Effector memory CD4-positive, alpha-beta T cell (primary cell): ENCODE results near the gene SLC27A3.

ENCODE experiments used
- DNase-seq, 3 donors: peaks; one replicate each; pipeline ENCODE4 v3.0.0-alpha.2; 2020
- H3K27ac ChIP-seq: 2 replicates; pipeline ENCODE4 v1.7.0; 2013; ENCODE audit warnings: mild to moderate bottlenecking, low read length, moderate library complexity; ENCODE audit not compliant: insufficient read depth, poor library complexity, severe bottlenecking
- H3K27me3 ChIP-seq: replicated peaks from 2 replicates; pipeline ENCODE4 v1.7.0; 2013; ENCODE audit warnings: mild to moderate bottlenecking, low read length; ENCODE audit not compliant: insufficient read depth, control insufficient read depth, poor library complexity, severe bottlenecking
- H3K36me3 ChIP-seq: 2 replicates; pipeline ENCODE4 v1.7.0; 2013; ENCODE audit warnings: mild to moderate bottlenecking, low read length, moderate library complexity; ENCODE audit not compliant: control insufficient read depth, insufficient read depth
- H3K4me1 ChIP-seq: 2 replicates; pipeline ENCODE4 v1.7.0; 2013; ENCODE audit warnings: low read length, mild to moderate bottlenecking; ENCODE audit not compliant: control insufficient read depth, insufficient read depth, poor library complexity, severe bottlenecking
- H3K4me3 ChIP-seq: 2 replicates; pipeline ENCODE4 v1.7.0; 2013; ENCODE audit warnings: low read length, low read depth, mild to moderate bottlenecking; ENCODE audit not compliant: insufficient read depth, poor library complexity, severe bottlenecking
- H3K9me3 ChIP-seq: 2 replicates; pipeline ENCODE4 v1.7.0; 2013; ENCODE audit warnings: mild to moderate bottlenecking, low read length, moderate library complexity; ENCODE audit not compliant: control insufficient read depth

The SLC27A3 gene

DNA sequence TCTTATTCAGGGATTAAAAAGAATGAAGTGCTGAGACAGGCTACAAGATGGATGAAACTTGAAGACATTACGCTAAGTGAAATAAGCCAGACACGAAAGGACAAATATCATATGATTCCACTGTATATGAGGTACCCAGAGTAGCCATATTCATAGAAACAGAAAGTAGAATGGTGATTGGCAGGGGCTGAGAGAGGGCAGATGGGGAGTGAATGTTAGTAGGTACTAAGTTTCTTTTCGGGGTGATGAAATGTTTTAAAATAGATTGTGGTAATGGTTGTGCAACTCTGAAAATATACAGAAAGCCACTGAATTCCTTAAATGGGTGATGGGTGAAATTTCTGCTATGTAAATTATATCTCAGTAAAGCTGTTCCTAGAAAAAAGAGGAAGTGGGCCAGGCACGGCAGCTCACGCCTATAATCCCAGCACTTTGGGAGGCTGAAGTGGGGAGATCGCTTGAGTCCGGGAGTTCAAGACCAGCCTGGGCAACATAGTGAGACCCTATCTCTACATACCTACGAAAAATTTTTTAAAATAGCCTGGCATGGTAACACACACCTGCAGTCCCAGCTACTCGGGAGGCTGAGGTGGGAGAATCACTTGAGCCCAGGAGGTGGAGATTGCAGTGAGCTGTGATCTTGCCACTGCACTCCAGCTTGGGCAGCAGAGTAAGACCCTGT, 15.9 kb downstream of the SLC27A3 start:
- H3K36me3 ChIP-seq: no peaks in the 10 kb centered on the region
- no peak for DNase-seq
- no peaks in the 10 kb centered on the region for H3K4me1 ChIP-seq
- no peaks in the 10 kb centered on the region for H3K27me3 ChIP-seq
- H3K9me3 ChIP-seq: no peaks in the 10 kb centered on the region
- H3K4me3 ChIP-seq: no peak overlapping the region
- no peak overlapping the region for H3K27ac ChIP-seq

DNA sequence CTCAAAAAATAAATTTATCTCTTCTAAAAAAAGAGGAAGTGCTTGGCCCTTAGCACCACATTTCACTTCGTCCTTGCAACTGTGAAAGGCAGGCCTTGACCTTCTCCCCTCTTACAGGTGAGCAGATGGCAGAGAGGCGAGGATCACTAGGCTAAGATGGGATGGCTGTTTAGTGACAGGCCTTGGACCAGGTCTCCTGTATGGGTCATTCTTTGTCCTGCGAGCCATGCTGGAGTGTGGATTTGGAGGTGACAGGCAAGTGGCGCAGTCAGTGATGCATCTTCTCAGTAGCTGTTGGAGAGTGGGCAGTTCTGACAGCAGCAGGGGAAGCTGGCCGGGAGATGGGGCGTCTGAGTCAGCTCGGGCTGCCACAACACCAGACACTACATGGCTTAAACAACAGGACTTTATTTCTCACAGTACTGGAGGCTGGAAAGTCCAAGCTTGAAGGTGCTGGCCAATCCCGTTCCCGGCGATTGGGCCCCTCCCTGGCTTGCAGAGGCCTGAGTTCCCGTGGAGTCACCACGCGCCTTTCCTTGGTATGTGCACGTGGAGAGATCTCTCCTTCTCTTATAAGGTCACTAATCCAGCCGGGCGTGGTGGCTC, 16.5 kb downstream of the SLC27A3 start:
- Histone ChIP-seq H3K27ac (no peak overlapping the region), H3K36me3 (no peaks in the 10 kb centered on the region), H3K27me3 (no peaks in the 10 kb centered on the region), H3K9me3 (no peaks in the 10 kb centered on the region), H3K4me3 (no peak overlapping the region), H3K4me1 (no peaks in the 10 kb centered on the region)
- no peak for DNase-seq

DNA sequence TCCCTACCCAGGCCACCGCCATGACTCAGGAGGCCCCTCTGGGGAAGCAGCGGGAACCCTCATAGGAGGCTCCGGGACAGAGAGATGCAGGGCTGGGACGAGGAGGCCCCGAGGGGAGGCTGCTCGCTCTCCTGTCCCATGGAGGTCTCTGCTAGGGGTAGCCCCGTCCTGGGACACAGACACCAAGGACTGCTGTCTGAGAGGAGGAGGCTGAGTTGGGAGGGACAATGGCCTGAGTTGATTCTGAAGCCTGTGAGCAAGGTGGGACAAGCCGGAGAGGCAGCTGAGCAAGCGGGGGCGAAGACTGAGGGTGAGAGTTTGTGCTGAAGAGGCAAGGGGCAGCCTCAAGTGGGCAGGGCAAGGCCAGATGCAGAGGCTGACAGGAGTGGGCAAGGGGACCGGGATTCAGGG, 17.4 kb downstream of the SLC27A3 start:
- H3K4me3 ChIP-seq: no peak overlapping the region
- H3K9me3 ChIP-seq: no peaks in the 10 kb centered on the region
- no peaks in the 10 kb centered on the region for H3K27me3 ChIP-seq
- no peaks in the 10 kb centered on the region for H3K36me3 ChIP-seq
- no peaks in the 10 kb centered on the region for H3K4me1 ChIP-seq
- no peak overlapping the region for H3K27ac ChIP-seq
- no peak for DNase-seq

DNA sequence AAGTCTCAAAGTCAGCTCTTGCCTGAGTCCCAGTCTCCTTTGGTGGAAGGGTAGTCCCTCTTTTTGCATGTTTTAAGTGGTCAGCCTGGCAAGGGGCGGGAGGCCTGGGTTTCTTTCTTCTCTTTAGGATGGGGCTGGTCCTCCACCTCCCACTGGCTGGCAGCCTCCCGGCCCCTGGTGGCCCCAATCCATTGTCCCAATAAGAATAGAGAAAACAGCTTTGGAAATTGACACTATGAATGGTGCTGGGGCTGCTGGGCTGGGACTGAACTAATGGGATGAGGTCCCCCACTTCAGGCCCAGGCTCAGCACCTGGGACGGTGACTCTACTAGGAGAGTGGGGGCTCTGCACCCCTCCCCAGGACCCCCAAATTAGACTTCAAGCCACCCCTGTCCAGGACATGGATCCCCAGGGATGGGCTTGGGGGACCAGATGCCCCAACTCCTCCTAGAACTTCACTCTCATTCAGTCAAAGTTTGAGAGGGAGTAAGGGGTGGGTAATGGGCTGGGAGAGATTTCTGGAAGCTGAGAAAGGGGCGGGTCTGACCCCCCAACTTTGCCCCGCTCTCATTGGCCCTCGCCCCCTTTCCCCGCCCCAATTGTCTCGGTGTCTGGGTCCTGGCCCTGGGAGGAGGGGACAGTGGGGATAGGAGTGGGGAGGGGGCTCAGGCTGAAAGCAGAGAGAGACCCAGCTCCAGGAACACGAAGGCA, 18.2 kb downstream of the SLC27A3 start:
- H3K9me3 ChIP-seq: no peaks in the 10 kb centered on the region
- H3K27me3 ChIP-seq: no peaks in the 10 kb centered on the region
- no peaks in the 10 kb centered on the region for H3K36me3 ChIP-seq
- DNase-seq: no peak
- H3K4me1 ChIP-seq: no peaks in the 10 kb centered on the region
- H3K4me3 ChIP-seq: no peak overlapping the region
- H3K27ac ChIP-seq: no peak overlapping the region

DNA sequence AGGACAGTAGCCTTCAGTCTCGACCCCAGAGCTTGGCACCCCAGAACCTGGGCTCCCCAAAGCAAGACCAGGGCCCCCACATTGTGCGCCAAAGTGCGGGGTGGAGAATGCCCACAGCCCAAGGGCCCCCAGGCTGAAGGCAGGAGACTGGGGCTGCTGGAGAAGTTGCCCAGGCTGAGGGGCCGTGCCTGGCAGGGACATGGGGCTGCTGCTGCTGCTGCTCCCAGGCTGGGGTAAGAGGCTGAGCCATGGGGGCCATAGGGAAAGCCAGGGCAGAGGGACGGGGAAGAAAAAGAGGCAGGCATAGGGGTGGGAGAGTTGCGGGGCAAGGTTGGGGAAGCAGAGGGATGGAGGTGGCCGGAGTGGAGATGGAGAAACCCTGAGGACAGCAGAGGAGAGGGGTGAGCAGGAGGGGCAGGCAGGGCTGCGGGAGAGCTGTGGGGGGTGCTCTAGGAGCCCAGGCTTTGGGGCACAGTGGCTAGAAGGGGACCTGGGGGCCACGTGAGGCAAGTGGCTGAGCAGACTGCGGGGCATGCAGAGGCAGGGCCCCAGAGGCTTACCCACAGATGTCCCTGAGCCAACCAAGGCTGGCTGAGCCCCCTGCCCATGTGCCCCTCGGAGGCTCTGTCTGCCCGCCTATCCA, 18.9 kb downstream of the SLC27A3 start:
- Histone ChIP-seq H3K36me3 (no peaks in the 10 kb centered on the region), H3K4me1 (no peaks in the 10 kb centered on the region), H3K27ac (no peak overlapping the region), H3K9me3 (no peaks in the 10 kb centered on the region), H3K27me3 (no peaks in the 10 kb centered on the region), H3K4me3 (no peak overlapping the region)
- DNase-seq: no peak

DNA sequence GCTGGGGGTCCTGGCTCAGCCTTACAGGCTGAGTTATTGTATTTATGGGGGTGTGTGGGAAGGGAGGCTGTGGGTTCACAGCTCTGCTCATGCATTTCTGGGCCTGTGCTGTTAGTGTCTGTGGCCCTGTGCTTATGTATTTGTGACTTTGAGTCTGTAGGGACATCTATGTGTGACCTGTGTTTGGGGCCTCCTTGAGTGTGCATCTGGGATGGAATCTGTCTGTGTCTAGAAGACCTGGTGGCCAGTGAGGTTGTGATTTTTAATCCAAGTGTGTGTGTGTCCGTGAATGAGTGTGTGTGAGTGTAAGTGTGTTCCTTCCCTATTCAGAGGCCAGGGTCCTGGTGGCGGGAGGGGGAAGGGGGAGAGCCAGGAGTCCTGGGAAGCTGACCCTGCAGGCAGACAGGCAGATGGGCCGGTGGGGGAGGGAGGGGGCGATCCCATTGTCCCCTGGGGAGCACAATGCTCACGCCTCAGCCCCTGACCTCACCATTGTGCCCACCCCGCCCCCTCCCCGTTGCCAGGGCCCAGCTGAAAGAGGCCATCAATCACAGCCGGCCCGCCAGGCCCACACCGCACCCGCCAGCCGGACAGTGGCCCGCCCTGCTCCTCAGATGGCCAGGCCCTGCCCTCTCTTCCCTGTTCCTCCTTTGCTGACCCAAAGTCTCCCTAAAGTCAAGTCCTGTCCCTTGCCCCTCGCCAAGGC, 19.6 kb downstream of the SLC27A3 start:
- no peak overlapping the region for H3K27ac ChIP-seq
- no peak for DNase-seq
- no peaks in the 10 kb centered on the region for H3K9me3 ChIP-seq
- no peaks in the 10 kb centered on the region for H3K36me3 ChIP-seq
- H3K4me1 ChIP-seq: no peaks in the 10 kb centered on the region
- no peak overlapping the region for H3K4me3 ChIP-seq
- H3K27me3 ChIP-seq: no peaks in the 10 kb centered on the region

DNA sequence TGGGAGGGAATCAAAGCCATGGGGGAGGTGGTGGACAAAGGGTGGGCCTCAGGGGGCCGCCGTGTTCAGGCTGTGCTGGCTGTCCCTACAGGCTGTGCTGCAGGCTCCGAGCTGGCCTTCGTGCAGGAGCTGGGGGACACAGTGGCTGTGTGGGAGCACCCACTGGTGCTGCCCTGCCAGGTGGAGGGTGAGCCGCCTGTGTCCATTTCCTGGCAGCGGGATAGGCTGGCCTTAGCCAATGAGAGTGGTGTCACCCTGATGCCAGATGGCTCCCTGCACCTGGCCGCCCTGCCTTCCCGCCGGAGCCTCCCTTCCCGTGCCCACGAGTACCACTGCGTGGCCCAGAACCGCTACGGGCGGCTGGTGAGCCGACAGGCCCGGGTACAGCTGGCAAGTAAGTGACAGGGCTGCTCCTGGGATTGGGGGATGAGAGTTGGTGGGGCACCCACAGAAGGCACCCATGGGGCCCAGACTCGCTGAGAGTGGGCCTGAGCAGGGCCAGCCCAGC, 20.2 kb downstream of the SLC27A3 start:
- H3K27ac ChIP-seq: no peak overlapping the region
- H3K4me1 ChIP-seq: no peaks in the 10 kb centered on the region
- H3K36me3 ChIP-seq: no peaks in the 10 kb centered on the region
- no peaks in the 10 kb centered on the region for H3K27me3 ChIP-seq
- no peak for DNase-seq
- no peaks in the 10 kb centered on the region for H3K9me3 ChIP-seq
- H3K4me3 ChIP-seq: no peak overlapping the region

DNA sequence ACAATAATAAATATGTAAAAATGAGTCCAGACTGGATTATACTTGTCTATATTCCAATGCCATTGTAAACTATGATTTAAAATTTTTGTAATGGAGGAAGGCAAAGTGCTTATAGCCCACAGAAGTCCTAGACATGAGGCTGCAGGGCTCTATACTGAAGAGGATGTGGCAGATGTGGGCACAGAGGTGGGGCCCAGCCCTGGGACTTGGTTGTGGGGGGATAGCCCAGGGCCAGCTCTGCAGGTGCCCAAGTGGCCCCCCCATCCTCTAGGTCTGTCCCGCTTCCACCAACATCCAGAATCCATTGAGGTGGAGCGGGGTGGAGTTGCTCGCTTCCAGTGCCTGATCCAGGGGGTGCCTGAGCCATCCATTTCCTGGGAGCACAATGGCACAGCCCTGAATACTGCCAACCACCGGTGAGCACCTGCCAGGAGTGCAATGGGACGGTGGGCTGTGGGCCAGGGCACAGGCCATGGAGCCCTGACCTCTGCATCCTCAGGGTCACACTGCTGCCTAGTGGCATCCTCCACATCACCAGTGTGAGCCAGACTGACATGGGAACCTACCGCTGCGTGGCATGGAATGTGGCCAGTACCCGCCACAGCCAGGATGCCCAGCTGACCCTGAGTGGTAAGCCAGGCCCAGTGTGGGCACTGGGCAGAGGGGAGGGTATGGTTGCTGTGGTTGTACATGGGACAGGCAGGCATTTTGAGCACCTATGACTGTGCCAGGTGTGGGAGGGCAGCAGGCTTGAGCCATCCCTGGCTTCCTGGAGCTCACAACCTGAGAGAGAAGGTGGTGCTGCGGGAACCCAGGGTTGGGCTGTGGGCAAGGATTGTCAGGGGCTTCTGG, 21.0 kb downstream of the SLC27A3 start:
- no peak for DNase-seq
- H3K9me3 ChIP-seq: no peaks in the 10 kb centered on the region
- no peaks in the 10 kb centered on the region for H3K27me3 ChIP-seq
- H3K36me3 ChIP-seq: no peaks in the 10 kb centered on the region
- no peak overlapping the region for H3K27ac ChIP-seq
- no peaks in the 10 kb centered on the region for H3K4me1 ChIP-seq
- no peak overlapping the region for H3K4me3 ChIP-seq
